H9 (cell line): ENCODE measurements around the gene DPM1. TPM values are rescaled to one million over a fixed set of nuclear protein-coding genes. Genes with fewer than 3 reads are reported as not detected.

Source experiments
- DNase-seq: peaks from one replicate; pipeline ENCODE4 v3.0.0-alpha.2; 2017
- H2AFZ ChIP-seq: one replicate; pipeline ENCODE4 v1.6.1; 2013; ENCODE audit warnings: mild to moderate bottlenecking, low read length, control low read depth, moderate library complexity
- H2AK5ac ChIP-seq: 2 replicates; pipeline ENCODE4 v1.6.1; 2013; ENCODE audit warnings: low read length, control low read depth, mixed read lengths; ENCODE audit not compliant: insufficient read length
- H2BK120ac ChIP-seq: one replicate; pipeline ENCODE4 v1.6.1; 2013; ENCODE audit warnings: low read depth, mild to moderate bottlenecking, low read length, control low read depth, inconsistent platforms; ENCODE audit not compliant: poor library complexity, severe bottlenecking
- H2BK12ac ChIP-seq: 2 replicates; pipeline ENCODE4 v1.6.1; 2013; ENCODE audit warnings: low read length, control low read depth, mixed read lengths, low read depth; ENCODE audit not compliant: insufficient read length
- H2BK15ac ChIP-seq: 2 replicates; pipeline ENCODE4 v1.6.1; 2013; ENCODE audit warnings: low read depth, low read length, control low read depth
- H2BK20ac ChIP-seq: one replicate; pipeline ENCODE4 v1.6.1; 2013; ENCODE audit warnings: low read depth, mild to moderate bottlenecking, low read length, control low read depth, inconsistent platforms; ENCODE audit not compliant: poor library complexity, severe bottlenecking
- H2BK5ac ChIP-seq: 2 replicates; pipeline ENCODE4 v1.6.1; 2013; ENCODE audit warnings: low read length, control low read depth, mixed read lengths; ENCODE audit not compliant: insufficient read length
- H3K14ac ChIP-seq: 2 replicates; pipeline ENCODE4 v1.6.1; 2013; ENCODE audit warnings: low read length, control low read depth; ENCODE audit not compliant: insufficient read depth
- H3K18ac ChIP-seq: 2 replicates; pipeline ENCODE4 v1.6.1; 2013; ENCODE audit warnings: low read depth, mild to moderate bottlenecking, mixed read lengths, low read length, control low read depth; ENCODE audit not compliant: insufficient read length
- H3K23ac ChIP-seq: 2 replicates; pipeline ENCODE4 v1.6.1; 2013; ENCODE audit warnings: low read length, control low read depth, mixed read lengths, low read depth; ENCODE audit not compliant: insufficient read length
- H3K23me2 ChIP-seq: 2 replicates; pipeline ENCODE4 v1.6.1; 2013; ENCODE audit warnings: low read depth, mild to moderate bottlenecking, mixed read lengths, low read length, control low read depth; ENCODE audit not compliant: insufficient read length, poor library complexity, severe bottlenecking
- H3K27ac ChIP-seq: 2 replicates; pipeline ENCODE4 v1.5.1; 2013; ENCODE audit warnings: low read length, control low read depth, mixed read lengths, low read depth; ENCODE audit not compliant: insufficient read length
- H3K27me3 ChIP-seq: 2 replicates; pipeline ENCODE4 v1.6.1; 2013; ENCODE audit warnings: low read length, control low read depth, inconsistent platforms; ENCODE audit not compliant: insufficient read depth
- H3K4ac ChIP-seq: 2 replicates; pipeline ENCODE4 v1.6.1; 2013; ENCODE audit warnings: low read depth, mild to moderate bottlenecking, control low read depth, inconsistent platforms, low read length, moderate library complexity
- H3K4me1 ChIP-seq: 2 replicates; pipeline ENCODE4 v1.6.1; 2013; ENCODE audit warnings: low read length, control low read depth, inconsistent platforms; ENCODE audit not compliant: insufficient read depth
- H3K4me2 ChIP-seq: 2 replicates; pipeline ENCODE4 v1.6.1; 2013; ENCODE audit warnings: low read length, control low read depth, mixed read lengths; ENCODE audit not compliant: insufficient read length, insufficient read depth
- H3K56ac ChIP-seq: 2 replicates; pipeline ENCODE4 v1.6.1; 2013; ENCODE audit warnings: low read depth, mild to moderate bottlenecking, mixed read lengths, low read length, control low read depth; ENCODE audit not compliant: insufficient read length
- H3K79me1 ChIP-seq: 2 replicates; pipeline ENCODE4 v1.6.1; 2013; ENCODE audit warnings: low read depth, mild to moderate bottlenecking, moderate library complexity, low read length, control low read depth, inconsistent platforms; ENCODE audit not compliant: insufficient read depth, poor library complexity, severe bottlenecking
- H3K79me2 ChIP-seq: 2 replicates; pipeline ENCODE4 v1.6.1; 2013; ENCODE audit warnings: low read length, control low read depth, inconsistent platforms; ENCODE audit not compliant: insufficient read depth
- H3K9ac ChIP-seq: 2 replicates; pipeline ENCODE4 v1.6.1; 2013; ENCODE audit warnings: low read length, control low read depth, mixed read lengths; ENCODE audit not compliant: insufficient read length; ENCODE audit errors: extremely low read depth
- H3K9me3 ChIP-seq: one replicate; pipeline ENCODE4 v1.6.1; 2013; ENCODE audit warnings: low read depth, low read length, inconsistent platforms; ENCODE audit not compliant: control insufficient read depth
- H3T11ph ChIP-seq: one replicate; pipeline ENCODE4 v1.6.1; 2013; ENCODE audit warnings: mild to moderate bottlenecking, low read length, control low read depth, inconsistent platforms
- H4K20me1 ChIP-seq: one replicate; pipeline ENCODE4 v1.6.1; 2013; ENCODE audit not compliant: control insufficient read depth, insufficient read length, insufficient read depth
- H4K5ac ChIP-seq: 2 replicates; pipeline ENCODE4 v1.6.1; 2013; ENCODE audit warnings: low read depth, mild to moderate bottlenecking, mixed read lengths, low read length, control low read depth; ENCODE audit not compliant: insufficient read length
- H4K8ac ChIP-seq: replicated peaks from 2 replicates; pipeline ENCODE4 v1.6.1; 2013; ENCODE audit warnings: low read length, control low read depth, mixed read lengths, low read depth; ENCODE audit not compliant: insufficient read length
- H4K91ac ChIP-seq: 2 replicates; pipeline ENCODE4 v1.6.1; 2013; ENCODE audit warnings: low read depth, mild to moderate bottlenecking, moderate library complexity, mixed read lengths, low read length, control low read depth; ENCODE audit not compliant: insufficient read length
- H3K27ac Mint-ChIP-seq, 3 experiments: 2 replicates in 2 of 3; 3 replicates in 1 of 3; pipeline ENCODE4 v1.8.0; 2020 to 2021; ENCODE audit warnings: mixed read lengths in 3 of 3, mild to moderate bottlenecking in 1 of 3, moderate library complexity in 1 of 3
- H3K27me3 Mint-ChIP-seq: 2 replicates; pipeline ENCODE4 v1.8.0; 2021; ENCODE audit warnings: low read depth, mild to moderate bottlenecking, moderate library complexity, mixed read lengths
- H3K36me3 Mint-ChIP-seq, 3 experiments: 2 replicates in 2 of 3; 3 replicates in 1 of 3; pipeline ENCODE4 v1.8.0; 2020 to 2021; ENCODE audit warnings: low read depth in 3 of 3, mixed read lengths in 3 of 3; ENCODE audit not compliant: insufficient read depth in 1 of 3
- H3K4me1 Mint-ChIP-seq, 2 experiments: 2 replicates each; pipeline ENCODE4 v1.8.0; 2020; ENCODE audit warnings: mixed read lengths in 2 of 2
- H3K4me3 Mint-ChIP-seq, 2 experiments: 2 replicates in 1 of 2; 3 replicates in 1 of 2; pipeline ENCODE4 v1.8.0; 2020 to 2021; ENCODE audit warnings: mild to moderate bottlenecking in 2 of 2, mixed read lengths in 2 of 2, moderate library complexity in 1 of 2
- H3K9me3 Mint-ChIP-seq, 2 experiments: 2 replicates in 1 of 2; 3 replicates in 1 of 2; pipeline ENCODE4 v1.8.0; 2020; ENCODE audit warnings: mild to moderate bottlenecking in 2 of 2, mixed read lengths in 2 of 2, moderate library complexity in 1 of 2
- WGBS: extraction: QIAGEN DNeasy Blood & Tissue Kit; methylation state at CpG from one replicate; pipeline ENCODE4 v1.1.7; 2013; ENCODE audit warnings: missing lambda C conversion rate, low lambda C conversion rate, mixed read lengths; ENCODE audit not compliant: insufficient read length; ENCODE audit errors: extremely low coverage; 5-methylcytosine and 5-hydroxymethylcytosine counted together
- total RNA-seq: library from RNA; stranded (reverse); gene quantifications from 2 replicates; pipeline ENCODE4 v1.2.1, GENCODE V29; 2021
- TF ChIP-seq, protein P1 (sequence below): fragments of 200-600 bp; sonication (generic); conservative IDR thresholded peaks from 3 replicates; pipeline ENCODE4 v1.8.0; 2021; ENCODE audit warnings: antibody characterized with exemption, mild to moderate bottlenecking

The DPM1 gene
- total RNA-seq, 1 experiment from 2014 or later = 64.0 TPM

DNA sequence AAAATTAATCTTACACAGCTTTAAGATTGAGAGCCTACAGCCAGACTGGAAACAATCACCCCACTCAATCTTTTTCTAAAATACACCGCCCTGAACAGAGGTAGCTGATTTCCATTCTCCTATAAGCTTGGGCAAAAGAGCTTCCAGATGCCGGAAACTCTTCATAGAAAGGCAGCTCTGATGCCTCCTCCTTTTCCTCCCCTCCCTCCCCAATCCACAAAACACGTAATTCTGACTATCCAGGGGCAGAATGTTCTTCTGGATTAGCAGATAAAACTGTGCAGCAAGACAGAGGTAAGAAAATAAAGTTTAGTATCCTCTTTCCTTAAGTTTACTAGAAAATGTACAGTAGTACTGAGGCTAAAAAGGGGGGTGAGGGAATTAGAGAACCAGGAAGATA, 42.9 kb downstream of the DPM1 start:
- Histone ChIP-seq H3K18ac (no peak overlapping the region), H3K56ac (no peak overlapping the region), H4K20me1 (no peaks in the 10 kb centered on the region), H4K5ac (no peak overlapping the region), H3K14ac (no peak overlapping the region), H3T11ph (no peak overlapping the region), H3K4me2 (no peak overlapping the region), H2AK5ac (no peak overlapping the region), H3K4me1 (peaks cover 5% of the 10 kb centered on the region; the same call in 1 of the 2 replicates), H4K91ac (no peak overlapping the region), H2BK12ac (no peak overlapping the region), H3K79me2 (peaks cover 82% of the 10 kb centered on the region), H3K27me3 (no peaks in the 10 kb centered on the region), H3K23ac (no peak overlapping the region), H4K8ac (no peak overlapping the region), H3K9ac (no peak overlapping the region), H3K23me2 (no peaks in the 10 kb centered on the region), H2BK20ac (no peak overlapping the region), H3K4ac (no peak overlapping the region), H3K9me3 (no peaks in the 10 kb centered on the region), H2AFZ (no peak overlapping the region), H2BK5ac (no peak overlapping the region), H2BK15ac (no peak overlapping the region), H2BK120ac (no peak overlapping the region), H3K79me1 (no peaks in the 10 kb centered on the region), H3K27ac (no peak overlapping the region)
- WGBS = no CpG with 5 or more reads among the region's 3 CpGs
- Mint-ChIP-seq H3K27me3 (no peaks in the 10 kb centered on the region), H3K4me3 (no peak overlapping the region), H3K36me3 (peaks cover 11 to 72% (median 59%) of the 10 kb centered on the region in 3 experiments; a peak in 6 of 7 replicates), H3K4me1 (peaks cover 62 to 65% of the 10 kb centered on the region in 2 experiments), H3K9me3 (no peaks in the 10 kb centered on the region), H3K27ac (peak overlapping the region in 2 of 3 experiments; percentile 29 to 90; a peak in 3 of 7 replicates)
- no peak for DNase-seq
- TF ChIP-seq, protein P1, sequence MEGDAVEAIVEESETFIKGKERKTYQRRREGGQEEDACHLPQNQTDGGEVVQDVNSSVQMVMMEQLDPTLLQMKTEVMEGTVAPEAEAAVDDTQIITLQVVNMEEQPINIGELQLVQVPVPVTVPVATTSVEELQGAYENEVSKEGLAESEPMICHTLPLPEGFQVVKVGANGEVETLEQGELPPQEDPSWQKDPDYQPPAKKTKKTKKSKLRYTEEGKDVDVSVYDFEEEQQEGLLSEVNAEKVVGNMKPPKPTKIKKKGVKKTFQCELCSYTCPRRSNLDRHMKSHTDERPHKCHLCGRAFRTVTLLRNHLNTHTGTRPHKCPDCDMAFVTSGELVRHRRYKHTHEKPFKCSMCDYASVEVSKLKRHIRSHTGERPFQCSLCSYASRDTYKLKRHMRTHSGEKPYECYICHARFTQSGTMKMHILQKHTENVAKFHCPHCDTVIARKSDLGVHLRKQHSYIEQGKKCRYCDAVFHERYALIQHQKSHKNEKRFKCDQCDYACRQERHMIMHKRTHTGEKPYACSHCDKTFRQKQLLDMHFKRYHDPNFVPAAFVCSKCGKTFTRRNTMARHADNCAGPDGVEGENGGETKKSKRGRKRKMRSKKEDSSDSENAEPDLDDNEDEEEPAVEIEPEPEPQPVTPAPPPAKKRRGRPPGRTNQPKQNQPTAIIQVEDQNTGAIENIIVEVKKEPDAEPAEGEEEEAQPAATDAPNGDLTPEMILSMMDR = no peak
